NCI-H82 (cell line): Measurements from ENCODE around the gene GSTM1.
A peak's percentile ranks its signal among the peaks of the same experiment; 100 is the strongest.

Source experiments
- DNase-seq: peaks from one replicate; lab custom pipeline; 2025; lab: John Stamatoyannopoulos, UW

Gene GSTM1

DNA sequence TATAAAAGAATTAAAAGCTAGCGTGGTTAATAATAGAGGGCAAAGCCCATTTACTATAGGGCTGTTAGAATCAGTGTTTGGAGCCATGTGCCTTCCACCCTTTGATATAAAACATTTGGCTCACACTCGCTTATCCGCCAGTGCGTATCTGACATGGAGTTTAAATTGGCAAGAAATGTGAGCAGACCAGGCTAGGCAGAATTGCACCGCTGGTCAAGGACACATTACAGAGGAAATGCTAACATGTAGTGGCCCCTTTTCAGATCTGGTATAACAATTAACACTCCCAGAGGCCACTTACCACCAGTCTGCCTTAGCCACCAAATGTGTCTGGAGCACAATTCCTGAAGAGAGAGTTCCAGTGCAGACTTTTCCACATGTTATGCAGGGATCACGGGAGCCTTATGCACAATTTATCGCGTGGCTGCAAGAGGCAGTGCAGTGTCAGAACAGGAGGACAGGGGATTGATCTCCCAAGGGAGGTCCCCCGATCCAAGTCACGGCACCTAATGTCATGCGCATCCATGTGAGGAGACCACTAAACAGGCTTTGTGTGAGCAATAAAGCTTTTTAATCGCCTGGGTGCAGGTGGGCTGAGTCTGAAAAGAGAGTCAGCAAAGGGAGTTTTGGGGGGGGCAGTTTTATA is 39.2 kb downstream of the GSTM1 start:
- peak; percentile 23 for DNase-seq

- DNase-seq: no peak
These were observed 41.3 kb downstream of the GSTM1 start for GRCh38 chr1:109728870-109729269.

DNA sequence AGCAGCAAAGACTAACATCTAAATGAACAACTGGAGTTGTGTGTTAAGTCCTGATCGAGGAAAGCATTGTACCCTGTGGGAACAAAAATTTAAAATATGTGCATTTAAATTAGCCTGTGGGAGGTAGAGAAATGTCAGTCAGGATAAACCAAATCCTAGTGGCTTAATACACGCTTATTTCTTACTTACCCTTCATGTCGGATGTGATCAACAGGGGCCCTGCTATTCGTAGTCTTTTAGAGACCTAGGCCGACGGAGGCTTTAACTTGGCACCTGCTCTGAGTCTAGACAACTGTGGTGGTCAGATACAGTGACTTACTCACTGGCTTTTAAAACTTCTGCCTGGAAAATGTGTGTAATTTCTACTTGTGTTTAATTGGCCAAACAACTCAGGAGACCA is 43.0 kb downstream of the GSTM1 start:
- no peak for DNase-seq

DNA sequence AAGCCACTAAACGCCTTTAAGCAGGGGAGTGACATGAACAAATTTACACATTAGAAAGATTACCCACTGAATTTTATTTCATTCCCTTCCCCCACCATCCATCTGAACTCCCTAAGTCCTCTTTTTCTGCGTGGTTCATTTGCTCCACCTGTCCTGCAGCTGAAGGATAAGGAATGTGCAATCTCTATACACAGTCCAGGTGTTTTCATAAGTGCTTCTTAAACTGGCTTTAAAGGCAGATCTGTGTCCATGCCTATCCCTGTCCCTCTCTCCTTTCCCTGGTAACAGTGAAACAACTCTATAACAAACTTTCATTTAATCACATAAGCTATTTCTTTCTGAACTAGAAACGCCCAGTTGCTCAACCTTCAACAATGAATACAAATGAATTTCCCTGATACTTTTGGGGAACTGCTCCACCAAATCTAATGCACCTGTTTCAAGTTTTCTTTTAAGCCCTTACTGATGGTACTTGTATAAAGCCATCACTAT is 44.8 kb downstream of the GSTM1 start:
- no peak for DNase-seq

GRCh38 chr1:109733236-109733870 is 45.7 kb downstream of the GSTM1 start:
- no peak for DNase-seq

DNA sequence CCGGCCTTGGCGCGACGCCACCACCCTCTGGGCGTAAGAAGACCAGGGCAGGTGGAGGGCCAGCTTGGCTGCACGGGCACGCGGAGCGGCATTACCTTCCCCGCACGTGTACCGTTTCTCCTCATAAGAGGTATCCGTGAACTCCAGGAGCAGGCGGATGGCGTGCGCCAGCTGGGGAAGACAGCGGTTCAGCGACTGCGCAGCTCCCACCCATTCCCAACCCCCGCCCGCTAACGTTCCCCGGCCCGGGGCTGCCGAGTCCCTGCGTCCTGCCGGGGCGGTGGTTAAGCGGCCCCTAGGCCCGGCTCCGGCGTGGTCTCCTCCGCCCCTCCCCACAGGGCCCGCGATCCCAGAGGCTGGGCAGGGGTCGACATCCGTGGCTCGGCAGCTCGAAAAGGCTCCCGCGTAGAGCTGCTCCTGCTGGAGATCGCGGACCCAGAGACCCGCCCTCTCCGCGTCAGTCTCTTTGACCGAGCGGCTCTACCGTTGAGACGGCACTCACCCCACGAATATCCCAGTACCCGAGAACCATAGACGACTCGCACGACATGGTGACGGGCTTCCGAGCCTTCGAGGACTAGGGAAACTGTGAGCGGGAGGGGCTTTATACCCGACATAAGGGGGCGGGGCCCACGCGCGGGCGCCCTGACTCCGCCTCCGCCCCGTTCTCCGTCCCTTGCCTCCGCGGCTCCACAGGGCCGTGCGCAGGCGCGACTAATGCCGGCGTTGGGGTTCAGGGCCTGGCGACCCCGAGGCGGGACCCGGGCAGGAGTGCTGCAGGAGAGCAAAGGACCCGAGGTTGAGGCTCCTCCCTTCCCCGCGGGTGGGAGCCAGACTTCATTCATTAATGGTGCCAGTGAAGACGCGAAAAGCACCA is 52.4 kb downstream of the GSTM1 start:
- peak; percentile 85 for DNase-seq

GRCh38 chr1:109740615-109741373 is 53.2 kb downstream of the GSTM1 start, which contains the start of gene GSTM3:
Gene GSTM3 (minus strand): TSS chr1:109741038. CDS start chr1:109740287, 751 bp downstream.
- no peak for DNase-seq
